ENCODE measurements around the gene PSMF1. TPM values are rescaled to one million over a fixed set of nuclear protein-coding genes. Genes with fewer than 3 reads are reported as not detected.

Gene PSMF1
- total and polyA plus RNA-seq, 2 experiments from 2014 or later = 73.7 to 84.2 TPM

DNA sequence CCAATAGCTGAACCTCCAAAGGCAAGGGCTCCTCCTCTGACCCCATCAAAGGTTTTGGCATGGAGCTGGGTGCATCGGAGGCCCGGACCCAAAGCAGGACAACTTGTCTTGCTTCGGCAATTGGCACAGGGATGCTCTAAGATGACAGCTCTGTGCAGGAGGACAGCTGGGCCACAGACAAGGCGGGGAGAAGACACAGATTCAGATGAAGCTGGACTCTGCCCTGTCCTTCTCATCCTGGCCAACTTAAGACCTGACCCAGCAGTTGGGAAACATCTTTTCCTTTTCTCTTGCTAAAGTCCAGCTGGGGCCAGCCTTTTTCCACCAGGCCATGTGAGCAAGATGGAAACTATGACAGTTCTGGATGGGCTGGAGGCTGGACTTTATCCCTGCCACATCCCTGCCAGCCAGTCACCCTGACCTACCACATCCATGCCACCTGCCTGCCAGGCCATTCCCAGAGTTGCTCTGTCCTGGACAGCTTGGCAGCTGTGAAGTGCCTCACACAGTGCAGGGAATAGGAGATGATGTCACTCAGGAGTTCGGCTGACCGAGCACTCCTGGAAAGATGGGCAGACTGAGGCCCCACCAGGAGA is 12.7 kb upstream of the PSMF1 start:
- H3K27ac Mint-ChIP-seq = no peak overlapping the region
- H3K4me3 Mint-ChIP-seq = no peak overlapping the region

More for the DNA sequence above, 12.7 kb upstream of the PSMF1 start:
- no peak overlapping the region for H2AFZ ChIP-seq
- H3F3A ChIP-seq (replicated peaks; ENCODE audit: low read depth) = no peaks in the 10 kb centered on the region
- no peaks in the 10 kb centered on the region for H4K20me1 ChIP-seq (replicated peaks; ENCODE audit: insufficient read depth)
- H3K27me3 ChIP-seq (ENCODE audit: insufficient read depth) = no peaks in the 10 kb centered on the region
- Mint-ChIP-seq H3K9me3 (peaks cover 21% of the 10 kb centered on the region), H3K4me1 (no peaks in the 10 kb centered on the region), H3K27me3 (ENCODE audit: insufficient read depth, low read depth, poor library complexity) (no peaks in the 10 kb centered on the region), H3K36me3 (ENCODE audit: low read depth) (no peaks in the 10 kb centered on the region)
- TF ChIP-seq POLR2AphosphoS5 (IDR thresholded peaks at IDR 0.05; ENCODE audit: low read depth) (no peak), NANOG (IDR thresholded peaks at IDR 0.05; ENCODE audit: borderline replicate concordance) (no peak), EZH2 (IDR thresholded peaks at IDR 0.05; ENCODE audit: low read depth, unreplicated experiment) (no peak), JUNB (IDR thresholded peaks at IDR 0.05; ENCODE audit: unreplicated experiment) (no peak), ZNF331 (CRISPR knock-in tag; IDR thresholded peaks at IDR 0.05; ENCODE audit: low read depth) (no peak), CREB1 (CRISPR knock-in tag; IDR thresholded peaks at IDR 0.05; ENCODE audit: low read depth) (no peak), EZH2phosphoT487 (IDR thresholded peaks at IDR 0.05; ENCODE audit: unreplicated experiment) (no peak), ZNF114 (CRISPR knock-in tag; IDR thresholded peaks at IDR 0.05) (no peak), STAT1 (IDR thresholded peaks at IDR 0.05; ENCODE audit: unreplicated experiment) (no peak)
- TF ChIP-seq, protein P1, sequence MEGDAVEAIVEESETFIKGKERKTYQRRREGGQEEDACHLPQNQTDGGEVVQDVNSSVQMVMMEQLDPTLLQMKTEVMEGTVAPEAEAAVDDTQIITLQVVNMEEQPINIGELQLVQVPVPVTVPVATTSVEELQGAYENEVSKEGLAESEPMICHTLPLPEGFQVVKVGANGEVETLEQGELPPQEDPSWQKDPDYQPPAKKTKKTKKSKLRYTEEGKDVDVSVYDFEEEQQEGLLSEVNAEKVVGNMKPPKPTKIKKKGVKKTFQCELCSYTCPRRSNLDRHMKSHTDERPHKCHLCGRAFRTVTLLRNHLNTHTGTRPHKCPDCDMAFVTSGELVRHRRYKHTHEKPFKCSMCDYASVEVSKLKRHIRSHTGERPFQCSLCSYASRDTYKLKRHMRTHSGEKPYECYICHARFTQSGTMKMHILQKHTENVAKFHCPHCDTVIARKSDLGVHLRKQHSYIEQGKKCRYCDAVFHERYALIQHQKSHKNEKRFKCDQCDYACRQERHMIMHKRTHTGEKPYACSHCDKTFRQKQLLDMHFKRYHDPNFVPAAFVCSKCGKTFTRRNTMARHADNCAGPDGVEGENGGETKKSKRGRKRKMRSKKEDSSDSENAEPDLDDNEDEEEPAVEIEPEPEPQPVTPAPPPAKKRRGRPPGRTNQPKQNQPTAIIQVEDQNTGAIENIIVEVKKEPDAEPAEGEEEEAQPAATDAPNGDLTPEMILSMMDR (conservative IDR thresholded peaks at IDR 0.05; ENCODE audit: low read depth in 2 of 2) = no peak
- TF ChIP-seq, protein P2, sequence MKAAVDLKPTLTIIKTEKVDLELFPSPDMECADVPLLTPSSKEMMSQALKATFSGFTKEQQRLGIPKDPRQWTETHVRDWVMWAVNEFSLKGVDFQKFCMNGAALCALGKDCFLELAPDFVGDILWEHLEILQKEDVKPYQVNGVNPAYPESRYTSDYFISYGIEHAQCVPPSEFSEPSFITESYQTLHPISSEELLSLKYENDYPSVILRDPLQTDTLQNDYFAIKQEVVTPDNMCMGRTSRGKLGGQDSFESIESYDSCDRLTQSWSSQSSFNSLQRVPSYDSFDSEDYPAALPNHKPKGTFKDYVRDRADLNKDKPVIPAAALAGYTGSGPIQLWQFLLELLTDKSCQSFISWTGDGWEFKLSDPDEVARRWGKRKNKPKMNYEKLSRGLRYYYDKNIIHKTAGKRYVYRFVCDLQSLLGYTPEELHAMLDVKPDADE (IDR thresholded peaks at IDR 0.05) = no peak
- TF ChIP-seq, protein P3, sequence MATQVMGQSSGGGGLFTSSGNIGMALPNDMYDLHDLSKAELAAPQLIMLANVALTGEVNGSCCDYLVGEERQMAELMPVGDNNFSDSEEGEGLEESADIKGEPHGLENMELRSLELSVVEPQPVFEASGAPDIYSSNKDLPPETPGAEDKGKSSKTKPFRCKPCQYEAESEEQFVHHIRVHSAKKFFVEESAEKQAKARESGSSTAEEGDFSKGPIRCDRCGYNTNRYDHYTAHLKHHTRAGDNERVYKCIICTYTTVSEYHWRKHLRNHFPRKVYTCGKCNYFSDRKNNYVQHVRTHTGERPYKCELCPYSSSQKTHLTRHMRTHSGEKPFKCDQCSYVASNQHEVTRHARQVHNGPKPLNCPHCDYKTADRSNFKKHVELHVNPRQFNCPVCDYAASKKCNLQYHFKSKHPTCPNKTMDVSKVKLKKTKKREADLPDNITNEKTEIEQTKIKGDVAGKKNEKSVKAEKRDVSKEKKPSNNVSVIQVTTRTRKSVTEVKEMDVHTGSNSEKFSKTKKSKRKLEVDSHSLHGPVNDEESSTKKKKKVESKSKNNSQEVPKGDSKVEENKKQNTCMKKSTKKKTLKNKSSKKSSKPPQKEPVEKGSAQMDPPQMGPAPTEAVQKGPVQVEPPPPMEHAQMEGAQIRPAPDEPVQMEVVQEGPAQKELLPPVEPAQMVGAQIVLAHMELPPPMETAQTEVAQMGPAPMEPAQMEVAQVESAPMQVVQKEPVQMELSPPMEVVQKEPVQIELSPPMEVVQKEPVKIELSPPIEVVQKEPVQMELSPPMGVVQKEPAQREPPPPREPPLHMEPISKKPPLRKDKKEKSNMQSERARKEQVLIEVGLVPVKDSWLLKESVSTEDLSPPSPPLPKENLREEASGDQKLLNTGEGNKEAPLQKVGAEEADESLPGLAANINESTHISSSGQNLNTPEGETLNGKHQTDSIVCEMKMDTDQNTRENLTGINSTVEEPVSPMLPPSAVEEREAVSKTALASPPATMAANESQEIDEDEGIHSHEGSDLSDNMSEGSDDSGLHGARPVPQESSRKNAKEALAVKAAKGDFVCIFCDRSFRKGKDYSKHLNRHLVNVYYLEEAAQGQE (IDR thresholded peaks at IDR 0.05; ENCODE audit: unreplicated experiment) = no peak
- TF ChIP-seq, protein P4, sequence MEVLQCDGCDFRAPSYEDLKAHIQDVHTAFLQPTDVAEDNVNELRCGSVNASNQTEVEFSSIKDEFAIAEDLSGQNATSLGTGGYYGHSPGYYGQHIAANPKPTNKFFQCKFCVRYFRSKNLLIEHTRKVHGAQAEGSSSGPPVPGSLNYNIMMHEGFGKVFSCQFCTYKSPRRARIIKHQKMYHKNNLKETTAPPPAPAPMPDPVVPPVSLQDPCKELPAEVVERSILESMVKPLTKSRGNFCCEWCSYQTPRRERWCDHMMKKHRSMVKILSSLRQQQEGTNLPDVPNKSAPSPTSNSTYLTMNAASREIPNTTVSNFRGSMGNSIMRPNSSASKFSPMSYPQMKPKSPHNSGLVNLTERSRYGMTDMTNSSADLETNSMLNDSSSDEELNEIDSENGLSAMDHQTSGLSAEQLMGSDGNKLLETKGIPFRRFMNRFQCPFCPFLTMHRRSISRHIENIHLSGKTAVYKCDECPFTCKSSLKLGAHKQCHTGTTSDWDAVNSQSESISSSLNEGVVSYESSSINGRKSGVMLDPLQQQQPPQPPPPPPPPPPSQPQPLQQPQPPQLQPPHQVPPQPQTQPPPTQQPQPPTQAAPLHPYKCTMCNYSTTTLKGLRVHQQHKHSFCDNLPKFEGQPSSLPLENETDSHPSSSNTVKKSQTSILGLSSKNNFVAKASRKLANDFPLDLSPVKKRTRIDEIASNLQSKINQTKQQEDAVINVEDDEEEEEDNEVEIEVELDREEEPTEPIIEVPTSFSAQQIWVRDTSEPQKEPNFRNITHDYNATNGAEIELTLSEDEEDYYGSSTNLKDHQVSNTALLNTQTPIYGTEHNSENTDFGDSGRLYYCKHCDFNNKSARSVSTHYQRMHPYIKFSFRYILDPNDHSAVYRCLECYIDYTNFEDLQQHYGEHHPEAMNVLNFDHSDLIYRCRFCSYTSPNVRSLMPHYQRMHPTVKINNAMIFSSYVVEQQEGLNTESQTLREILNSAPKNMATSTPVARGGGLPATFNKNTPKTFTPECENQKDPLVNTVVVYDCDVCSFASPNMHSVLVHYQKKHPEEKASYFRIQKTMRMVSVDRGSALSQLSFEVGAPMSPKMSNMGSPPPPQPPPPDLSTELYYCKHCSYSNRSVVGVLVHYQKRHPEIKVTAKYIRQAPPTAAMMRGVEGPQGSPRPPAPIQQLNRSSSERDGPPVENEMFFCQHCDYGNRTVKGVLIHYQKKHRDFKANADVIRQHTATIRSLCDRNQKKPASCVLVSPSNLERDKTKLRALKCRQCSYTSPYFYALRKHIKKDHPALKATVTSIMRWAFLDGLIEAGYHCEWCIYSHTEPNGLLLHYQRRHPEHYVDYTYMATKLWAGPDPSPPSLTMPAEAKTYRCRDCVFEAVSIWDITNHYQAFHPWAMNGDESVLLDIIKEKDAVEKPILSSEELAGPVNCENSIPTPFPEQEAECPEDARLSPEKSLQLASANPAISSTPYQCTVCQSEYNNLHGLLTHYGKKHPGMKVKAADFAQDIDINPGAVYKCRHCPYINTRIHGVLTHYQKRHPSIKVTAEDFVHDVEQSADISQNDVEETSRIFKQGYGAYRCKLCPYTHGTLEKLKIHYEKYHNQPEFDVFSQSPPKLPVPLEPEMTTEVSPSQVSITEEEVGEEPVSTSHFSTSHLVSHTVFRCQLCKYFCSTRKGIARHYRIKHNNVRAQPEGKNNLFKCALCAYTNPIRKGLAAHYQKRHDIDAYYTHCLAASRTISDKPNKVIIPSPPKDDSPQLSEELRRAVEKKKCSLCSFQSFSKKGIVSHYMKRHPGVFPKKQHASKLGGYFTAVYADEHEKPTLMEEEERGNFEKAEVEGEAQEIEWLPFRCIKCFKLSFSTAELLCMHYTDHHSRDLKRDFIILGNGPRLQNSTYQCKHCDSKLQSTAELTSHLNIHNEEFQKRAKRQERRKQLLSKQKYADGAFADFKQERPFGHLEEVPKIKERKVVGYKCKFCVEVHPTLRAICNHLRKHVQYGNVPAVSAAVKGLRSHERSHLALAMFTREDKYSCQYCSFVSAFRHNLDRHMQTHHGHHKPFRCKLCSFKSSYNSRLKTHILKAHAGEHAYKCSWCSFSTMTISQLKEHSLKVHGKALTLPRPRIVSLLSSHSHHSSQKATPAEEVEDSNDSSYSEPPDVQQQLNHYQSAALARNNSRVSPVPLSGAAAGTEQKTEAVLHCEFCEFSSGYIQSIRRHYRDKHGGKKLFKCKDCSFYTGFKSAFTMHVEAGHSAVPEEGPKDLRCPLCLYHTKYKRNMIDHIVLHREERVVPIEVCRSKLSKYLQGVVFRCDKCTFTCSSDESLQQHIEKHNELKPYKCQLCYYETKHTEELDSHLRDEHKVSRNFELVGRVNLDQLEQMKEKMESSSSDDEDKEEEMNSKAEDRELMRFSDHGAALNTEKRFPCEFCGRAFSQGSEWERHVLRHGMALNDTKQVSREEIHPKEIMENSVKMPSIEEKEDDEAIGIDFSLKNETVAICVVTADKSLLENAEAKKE (CRISPR knock-in tag; IDR thresholded peaks at IDR 0.05) = no peak
- H3K4me2 ChIP-seq = no peak overlapping the region
- no peak for ATAC-seq
- no peak for DNase-seq (ENCODE audit: low spot score)
- no peaks in the 10 kb centered on the region for H3K4me1 ChIP-seq (ENCODE audit: insufficient read depth)
- no peak overlapping the region for H3K4me3 ChIP-seq
- H3K9me2 ChIP-seq (ENCODE audit: insufficient read depth) = no peaks in the 10 kb centered on the region
- no peaks in the 10 kb centered on the region for H3K36me3 ChIP-seq (ENCODE audit: insufficient read depth)
- no peaks in the 10 kb centered on the region for H3K79me2 ChIP-seq (replicated peaks; ENCODE audit: insufficient read depth)
- H3K27ac ChIP-seq (ENCODE audit: low read depth) = no peak overlapping the region
